ENCODE data around the gene WBP1.
"Not testable (repeated sequence)": the region's sequence is repeated elsewhere in the genome, so short reads cannot be mapped to it uniquely, and the experiment has no call there.

The WBP1 gene
- 7.6 to 18.7 (median 17.4) reads per million in 4 donors for total RNA-seq

GRCh38 chr2:74458132-74458937 lies at the start of gene WBP1:
TSS of gene WBP1 (plus strand) at chr2:74458438. CDS start at chr2:74458603, 165 bp downstream.
- DNase-seq = peak; percentile 97 to 100 (median 99)

- DNase-seq = no peak
Observed at GRCh38 chr2:74413001-74413698, 45.1 kb upstream of the WBP1 start.

GRCh38 chr2:74414441-74414840 lies 43.8 kb upstream of the WBP1 start:
- no peak for DNase-seq

GRCh38 chr2:74414881-74415761 lies 43.1 kb upstream of the WBP1 start:
- peak in 2 of 5 donors; percentile 19 to 36 for DNase-seq

GRCh38 chr2:74415762-74416395 lies 42.4 kb upstream of the WBP1 start:
- DNase-seq = peak in 1 of 5 donors; percentile 17

- no peak for DNase-seq
Observed at GRCh38 chr2:74416778-74417177, 41.5 kb upstream of the WBP1 start.

GRCh38 chr2:74417197-74417596 lies 41.0 kb upstream of the WBP1 start:
- DNase-seq = no peak

GRCh38 chr2:74417763-74418162 lies 40.5 kb upstream of the WBP1 start:
- no peak for DNase-seq

- no peak for DNase-seq
Observed at GRCh38 chr2:74418312-74418711, 39.9 kb upstream of the WBP1 start.

- no peak for DNase-seq
Observed at GRCh38 chr2:74419345-74419744, 38.9 kb upstream of the WBP1 start.

GRCh38 chr2:74420006-74420405 lies 38.2 kb upstream of the WBP1 start:
- no peak for DNase-seq

- not testable (repeated sequence) for DNase-seq
Observed at GRCh38 chr2:74420443-74421103, 37.7 kb upstream of the WBP1 start.

GRCh38 chr2:74421221-74421870 lies 36.9 kb upstream of the WBP1 start, which contains the start of the genes C2orf81 and WDR54:
TSS of gene C2orf81 (minus strand) at chr2:74421619. CDS start at chr2:74421560, 59 bp downstream.
TSS of gene WDR54 (plus strand) at chr2:74421730. CDS start at chr2:74422154, 424 bp downstream.
- peak; percentile 81 to 96 (median 86) for DNase-seq

GRCh38 chr2:74423231-74424095 lies 34.8 kb upstream of the WBP1 start:
- no peak for DNase-seq

GRCh38 chr2:74424139-74424992 lies 33.9 kb upstream of the WBP1 start:
- DNase-seq = no peak

- no peak for DNase-seq
Observed at GRCh38 chr2:74424995-74425406, 33.2 kb upstream of the WBP1 start.

GRCh38 chr2:74425523-74425922 lies 32.7 kb upstream of the WBP1 start:
- no peak for DNase-seq

- DNase-seq = no peak
Observed at GRCh38 chr2:74426181-74426758, 32.0 kb upstream of the WBP1 start.

- no peak for DNase-seq
Observed at GRCh38 chr2:74427551-74427950, 30.7 kb upstream of the WBP1 start.

All from T-helper 1 cell (primary cell).